Hepatocyte (in vitro differentiated cells): ENCODE data around the gene MAGI2. TPM values are rescaled to one million over a fixed set of nuclear protein-coding genes. Genes with fewer than 3 reads are reported as not detected.

Source experiments
- DNase-seq: peaks from one replicate; pipeline ENCODE4 v3.0.0-alpha.2; 2016; ENCODE audit warnings: low spot score
- H2AFZ ChIP-seq: fragments of 200-600 bp; sonication (generic); 2 replicates; pipeline ENCODE4 v1.6.0; 2016; ENCODE audit warnings: antibody characterized with exemption, mild to moderate bottlenecking
- H3K27ac ChIP-seq: fragments of 200-600 bp; sonication (generic); 2 replicates; pipeline ENCODE4 v1.5.1; 2016; ENCODE audit warnings: mild to moderate bottlenecking
- H3K27me3 ChIP-seq: fragments of 200-600 bp; sonication (generic); 2 replicates; pipeline ENCODE4 v1.6.1; 2016
- H3K36me3 ChIP-seq: fragments of 200-600 bp; sonication (generic); replicated peaks from 2 replicates; pipeline ENCODE4 v1.5.1; 2016; ENCODE audit warnings: low read depth; ENCODE audit not compliant: insufficient read depth
- H3K4me1 ChIP-seq: fragments of 200-600 bp; sonication (generic); 2 replicates; pipeline ENCODE4 v1.5.1; 2016; ENCODE audit warnings: mild to moderate bottlenecking, moderate library complexity; ENCODE audit not compliant: insufficient read depth
- H3K4me2 ChIP-seq: fragments of 200-600 bp; sonication (generic); 2 replicates; pipeline ENCODE4 v1.6.0; 2016
- H3K4me3 ChIP-seq: fragments of 200-600 bp; sonication (generic); 2 replicates; pipeline ENCODE4 v1.5.1; 2016; ENCODE audit warnings: mild to moderate bottlenecking
- H3K79me2 ChIP-seq: fragments of 200-600 bp; sonication (generic); 2 replicates; pipeline ENCODE4 v1.6.0; 2017; ENCODE audit warnings: mild to moderate bottlenecking
- H3K9me2 ChIP-seq: fragments of 200-600 bp; sonication (generic); replicated peaks from 2 replicates; pipeline ENCODE4 v1.6.0; 2017; ENCODE audit warnings: mild to moderate bottlenecking; ENCODE audit not compliant: insufficient read depth
- H3K9me3 ChIP-seq: fragments of 200-600 bp; sonication (generic); 2 replicates; pipeline ENCODE4 v1.5.1; 2016; ENCODE audit warnings: low read depth, mild to moderate bottlenecking
- H4K20me1 ChIP-seq: fragments of 200-600 bp; sonication (generic); 2 replicates; pipeline ENCODE4 v1.6.0; 2016; ENCODE audit warnings: mild to moderate bottlenecking; ENCODE audit not compliant: insufficient read depth, poor library complexity, severe bottlenecking
- EZH2 ChIP-seq: fragments of 200-600 bp; sonication (generic); IDR thresholded peaks from 2 replicates; pipeline ENCODE4 v1.6.1; 2016; ENCODE audit warnings: antibody characterized with exemption, mild to moderate bottlenecking, borderline replicate concordance
- EZH2phosphoT487 ChIP-seq: fragments of 200-600 bp; sonication (generic); IDR thresholded peaks from one replicate; pipeline ENCODE4 v1.6.1; 2018; ENCODE audit warnings: antibody characterized with exemption, mild to moderate bottlenecking, low read depth, moderate library complexity; ENCODE audit not compliant: unreplicated experiment, severe bottlenecking
- WGBS: methylation state at CpG from one replicate; pipeline ENCODE4 v1.1.6; 2016; ENCODE audit warnings: low lambda C conversion rate; ENCODE audit errors: missing lambda C conversion rate; 5-methylcytosine and 5-hydroxymethylcytosine counted together
- polyA plus RNA-seq: library from polyadenylated mRNA; unstranded; fragments of >200 nt; fragmentation: Nextera tagmentation; extraction: Ambion mirVana; gene quantifications from 2 replicates; pipeline ENCODE4 v1.2.1, GENCODE V29; 2016
- total RNA-seq: library from RNA; depleted of rRNA; stranded (reverse); fragments of >200 nt; gene quantifications from 2 replicates; pipeline ENCODE4 v1.2.3, GENCODE V29; 2014
- TF ChIP-seq, protein P1 (sequence below): fragments of 200-600 bp; sonication (generic); IDR thresholded peaks from 2 replicates; pipeline ENCODE4 v1.5.1; 2016; ENCODE audit warnings: antibody characterized with exemption, mild to moderate bottlenecking; ENCODE audit not compliant: poor library complexity

MAGI2 gene
- total and polyA plus RNA-seq, 2 experiments from 2014 or later = 3.1 to 6.7 TPM

- DNase-seq = peak; percentile 14
- Histone ChIP-seq H2AFZ (no peak overlapping the region), H3K36me3 (no peaks in the 10 kb centered on the region), H3K9me2 (no peaks in the 10 kb centered on the region), H3K4me2 (no peak overlapping the region), H3K79me2 (no peaks in the 10 kb centered on the region), H3K9me3 (no peaks in the 10 kb centered on the region), H3K4me1 (peaks cover 10% of the 10 kb centered on the region), H3K27me3 (no peaks in the 10 kb centered on the region), H4K20me1 (no peaks in the 10 kb centered on the region), H3K4me3 (no peak overlapping the region), H3K27ac (no peak overlapping the region)
- WGBS = 15% methylated on average over 1 of the region's 1 CpG
- TF ChIP-seq, protein P1, sequence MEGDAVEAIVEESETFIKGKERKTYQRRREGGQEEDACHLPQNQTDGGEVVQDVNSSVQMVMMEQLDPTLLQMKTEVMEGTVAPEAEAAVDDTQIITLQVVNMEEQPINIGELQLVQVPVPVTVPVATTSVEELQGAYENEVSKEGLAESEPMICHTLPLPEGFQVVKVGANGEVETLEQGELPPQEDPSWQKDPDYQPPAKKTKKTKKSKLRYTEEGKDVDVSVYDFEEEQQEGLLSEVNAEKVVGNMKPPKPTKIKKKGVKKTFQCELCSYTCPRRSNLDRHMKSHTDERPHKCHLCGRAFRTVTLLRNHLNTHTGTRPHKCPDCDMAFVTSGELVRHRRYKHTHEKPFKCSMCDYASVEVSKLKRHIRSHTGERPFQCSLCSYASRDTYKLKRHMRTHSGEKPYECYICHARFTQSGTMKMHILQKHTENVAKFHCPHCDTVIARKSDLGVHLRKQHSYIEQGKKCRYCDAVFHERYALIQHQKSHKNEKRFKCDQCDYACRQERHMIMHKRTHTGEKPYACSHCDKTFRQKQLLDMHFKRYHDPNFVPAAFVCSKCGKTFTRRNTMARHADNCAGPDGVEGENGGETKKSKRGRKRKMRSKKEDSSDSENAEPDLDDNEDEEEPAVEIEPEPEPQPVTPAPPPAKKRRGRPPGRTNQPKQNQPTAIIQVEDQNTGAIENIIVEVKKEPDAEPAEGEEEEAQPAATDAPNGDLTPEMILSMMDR = no peak
- TF ChIP-seq EZH2phosphoT487 = no peak
- no peak for TF ChIP-seq EZH2
Observed at GRCh38 chr7:78863281-78863680, 590.2 kb downstream of the MAGI2 start.

GRCh38 chr7:78862411-78862900, 591.0 kb downstream of the MAGI2 start:
- no peaks in the 10 kb centered on the region for H3K36me3 ChIP-seq
- no peaks in the 10 kb centered on the region for H3K79me2 ChIP-seq
- H3K4me1 ChIP-seq = peaks cover 10% of the 10 kb centered on the region
- H3K9me3 ChIP-seq = no peaks in the 10 kb centered on the region
- no peak for DNase-seq
- H3K27me3 ChIP-seq = no peaks in the 10 kb centered on the region
- no peak overlapping the region for H2AFZ ChIP-seq
- no peak overlapping the region for H3K4me3 ChIP-seq
- WGBS = 68% methylated on average over 3 of the region's 3 CpGs
- TF ChIP-seq EZH2phosphoT487 (no peak), EZH2 (no peak)
- TF ChIP-seq, protein P1 = no peak
- H3K27ac ChIP-seq = no peak overlapping the region
- no peaks in the 10 kb centered on the region for H3K9me2 ChIP-seq
- H4K20me1 ChIP-seq = no peaks in the 10 kb centered on the region
- no peak overlapping the region for H3K4me2 ChIP-seq

GRCh38 chr7:78852951-78853350, 600.5 kb downstream of the MAGI2 start:
- Histone ChIP-seq H3K9me2 (no peaks in the 10 kb centered on the region), H3K9me3 (no peaks in the 10 kb centered on the region), H3K4me1 (no peaks in the 10 kb centered on the region), H4K20me1 (no peaks in the 10 kb centered on the region), H3K79me2 (no peaks in the 10 kb centered on the region), H3K36me3 (no peaks in the 10 kb centered on the region), H2AFZ (no peak overlapping the region), H3K4me2 (no peak overlapping the region), H3K27me3 (no peaks in the 10 kb centered on the region), H3K27ac (no peak overlapping the region), H3K4me3 (no peak overlapping the region)
- TF ChIP-seq, protein P1 = no peak
- TF ChIP-seq EZH2 (no peak), EZH2phosphoT487 (no peak)
- no peak for DNase-seq
- WGBS = 74% methylated on average over 6 of the region's 6 CpGs

GRCh38 chr7:78850093-78850740, 603.2 kb downstream of the MAGI2 start:
- no peak for DNase-seq
- H3K4me1 ChIP-seq = no peaks in the 10 kb centered on the region
- H3K79me2 ChIP-seq = no peaks in the 10 kb centered on the region
- TF ChIP-seq EZH2phosphoT487 = no peak
- TF ChIP-seq EZH2 = no peak
- TF ChIP-seq, protein P1 = no peak
- WGBS = 86% methylated on average over 3 of the region's 3 CpGs
- no peaks in the 10 kb centered on the region for H3K36me3 ChIP-seq
- H3K9me2 ChIP-seq = no peaks in the 10 kb centered on the region
- H4K20me1 ChIP-seq = no peaks in the 10 kb centered on the region
- H3K4me3 ChIP-seq = no peak overlapping the region
- no peaks in the 10 kb centered on the region for H3K9me3 ChIP-seq
- H3K4me2 ChIP-seq = no peak overlapping the region
- H2AFZ ChIP-seq = no peak overlapping the region
- no peaks in the 10 kb centered on the region for H3K27me3 ChIP-seq
- H3K27ac ChIP-seq = no peak overlapping the region
